ENCODE data around the gene RELA.

Gene RELA

DNA sequence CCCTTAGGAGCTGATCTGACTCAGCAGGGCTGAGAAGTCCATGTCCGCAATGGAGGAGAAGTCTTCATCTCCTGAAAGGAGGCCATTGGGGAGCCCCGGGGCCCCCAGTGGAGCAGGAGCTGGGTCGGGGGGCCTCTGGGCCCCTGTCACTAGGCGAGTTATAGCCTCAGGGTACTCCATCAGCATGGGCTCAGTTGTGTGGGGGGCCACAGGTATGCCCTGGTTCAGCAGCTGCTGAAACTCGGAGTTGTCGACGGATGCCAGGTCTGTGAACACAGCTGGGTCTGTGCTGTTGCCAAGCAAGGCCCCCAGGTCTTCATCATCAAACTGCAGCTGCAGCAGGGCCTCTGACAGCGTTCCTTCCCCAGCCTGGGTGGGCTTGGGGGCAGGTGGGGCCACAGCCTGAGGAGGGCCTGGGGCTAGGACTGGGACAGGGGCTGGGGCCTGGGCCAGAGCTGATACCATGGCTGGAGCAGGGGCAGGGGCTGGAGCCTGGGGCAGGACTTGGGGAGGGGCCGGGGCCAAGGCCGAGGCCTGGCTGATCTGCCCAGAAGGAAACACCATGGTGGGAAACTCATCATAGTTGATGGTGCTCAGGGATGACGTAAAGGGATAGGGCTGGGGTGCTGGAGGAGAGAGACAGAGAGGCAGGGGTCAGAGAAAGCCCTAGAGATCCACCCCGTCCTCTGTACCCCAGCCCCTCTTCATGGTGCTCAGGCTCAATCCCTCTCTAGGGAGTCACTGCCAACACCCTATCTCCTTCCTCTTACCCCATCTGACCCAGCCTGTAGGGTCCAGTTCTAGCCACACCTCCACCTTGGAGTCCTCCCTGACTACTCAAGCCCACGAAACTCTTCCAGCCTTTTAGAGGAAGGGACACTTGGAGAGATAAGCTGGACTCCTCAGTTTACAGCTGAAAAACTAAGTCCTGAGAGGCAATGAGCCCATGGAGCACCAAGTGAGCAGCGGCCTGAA, 8.1 kb downstream of the RELA start:
- Histone ChIP-seq H3K4me3 (ENCODE audit: low read depth, low read length) (no peak overlapping the region), H2AFZ (ENCODE audit: low read length, unreplicated experiment) (no peak overlapping the region), H3K4me1 (ENCODE audit: control insufficient read depth, insufficient read depth, low read length, unreplicated experiment) (peaks cover 16% of the 10 kb centered on the region), H3K27me3 (ENCODE audit: insufficient read depth, low read length) (no peaks in the 10 kb centered on the region), H3K79me2 (ENCODE audit: control insufficient read depth, insufficient read depth, low read length, unreplicated experiment) (no peaks in the 10 kb centered on the region), H3K36me3 (ENCODE audit: insufficient read depth, low read length) (peaks cover 26% of the 10 kb centered on the region; the same call in 1 of the 2 replicates), H3K27ac (ENCODE audit: low read depth, low read length) (no peak overlapping the region)

DNA sequence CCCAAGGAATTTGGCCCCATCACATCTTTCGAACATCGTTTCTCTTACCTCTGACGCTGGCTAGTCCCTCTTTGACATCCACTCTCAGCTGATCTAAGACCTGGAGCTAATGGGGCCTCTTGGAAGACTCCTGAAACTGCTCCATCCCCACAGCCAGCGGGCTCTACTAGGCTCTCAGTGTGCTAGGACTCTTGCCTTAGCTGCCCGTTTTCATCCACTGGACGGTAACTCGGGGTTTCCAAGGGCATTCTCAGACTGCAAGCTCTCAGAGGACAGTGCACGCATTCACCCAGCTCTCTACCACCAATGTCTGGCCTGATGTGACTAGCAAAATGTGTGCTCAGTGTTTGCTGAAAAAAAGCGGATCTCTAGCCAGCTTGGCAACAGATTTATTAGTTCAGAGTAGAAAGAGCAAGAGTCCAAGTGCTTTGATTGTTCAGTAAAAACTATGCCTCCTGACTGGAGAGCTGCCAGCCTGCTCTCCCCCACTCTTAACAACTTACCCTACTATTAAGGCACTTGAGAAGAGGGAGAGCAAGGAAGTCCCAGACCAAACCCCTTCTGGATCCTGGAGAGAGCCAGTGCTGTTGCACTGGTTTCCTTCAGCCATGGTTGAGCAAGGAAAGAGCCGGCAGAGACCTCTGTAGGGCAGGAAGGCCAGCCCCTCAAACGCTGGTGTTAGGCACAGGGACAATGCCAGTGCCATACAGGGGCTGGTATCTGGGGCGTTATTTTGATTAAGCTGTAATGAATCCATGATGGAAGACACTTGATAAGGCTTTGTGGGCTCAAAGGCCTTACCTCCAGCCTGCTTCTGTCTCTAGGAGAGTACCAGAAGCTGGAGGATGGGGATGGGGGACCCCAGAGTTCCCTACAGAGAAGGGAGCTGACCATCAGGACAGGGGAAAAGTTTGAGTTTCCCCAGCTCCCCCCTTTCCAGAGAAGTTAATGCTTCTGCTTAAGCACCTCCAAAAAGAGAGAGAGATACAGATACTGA, 9.2 kb downstream of the RELA start:
- no peak overlapping the region for H2AFZ ChIP-seq (ENCODE audit: low read length, unreplicated experiment)
- peaks cover 16% of the 10 kb centered on the region for H3K4me1 ChIP-seq (ENCODE audit: control insufficient read depth, insufficient read depth, low read length, unreplicated experiment)
- H3K27me3 ChIP-seq (ENCODE audit: insufficient read depth, low read length): no peaks in the 10 kb centered on the region
- H3K27ac ChIP-seq (ENCODE audit: low read depth, low read length): peak overlapping the region; percentile 91
- no peaks in the 10 kb centered on the region for H3K79me2 ChIP-seq (ENCODE audit: control insufficient read depth, insufficient read depth, low read length, unreplicated experiment)
- H3K4me3 ChIP-seq (ENCODE audit: low read depth, low read length): peak overlapping the region; percentile 74
- peaks cover 18% of the 10 kb centered on the region; the same call in 1 of the 2 replicates for H3K36me3 ChIP-seq (ENCODE audit: insufficient read depth, low read length)

- peaks cover 13% of the 10 kb centered on the region; the same call in 1 of the 2 replicates for H3K36me3 ChIP-seq (ENCODE audit: insufficient read depth, low read length)
- H3K4me3 ChIP-seq (ENCODE audit: low read depth, low read length): peak overlapping the region; percentile 74
- H3K4me1 ChIP-seq (ENCODE audit: control insufficient read depth, insufficient read depth, low read length, unreplicated experiment): peaks cover 16% of the 10 kb centered on the region
- H3K79me2 ChIP-seq (ENCODE audit: control insufficient read depth, insufficient read depth, low read length, unreplicated experiment): no peaks in the 10 kb centered on the region
- peak overlapping the region; percentile 91 for H3K27ac ChIP-seq (ENCODE audit: low read depth, low read length)
- no peaks in the 10 kb centered on the region for H3K27me3 ChIP-seq (ENCODE audit: insufficient read depth, low read length)
- peak overlapping the region; percentile 17 for H2AFZ ChIP-seq (ENCODE audit: low read length, unreplicated experiment)
These were observed 10.0 kb downstream of the RELA start for GRCh38 chr11:65652511-65653228.

GRCh38 chr11:65651589-65652510, 10.9 kb downstream of the RELA start:
- peak overlapping the region; percentile 74 for H3K4me3 ChIP-seq (ENCODE audit: low read depth, low read length)
- no peaks in the 10 kb centered on the region for H3K79me2 ChIP-seq (ENCODE audit: control insufficient read depth, insufficient read depth, low read length, unreplicated experiment)
- peak overlapping the region; percentile 91 for H3K27ac ChIP-seq (ENCODE audit: low read depth, low read length)
- no peaks in the 10 kb centered on the region for H3K27me3 ChIP-seq (ENCODE audit: insufficient read depth, low read length)
- no peak overlapping the region for H2AFZ ChIP-seq (ENCODE audit: low read length, unreplicated experiment)
- H3K36me3 ChIP-seq (ENCODE audit: insufficient read depth, low read length): peaks cover 6% of the 10 kb centered on the region; the same call in 1 of the 2 replicates
- peaks cover 16% of the 10 kb centered on the region for H3K4me1 ChIP-seq (ENCODE audit: control insufficient read depth, insufficient read depth, low read length, unreplicated experiment)

- Histone ChIP-seq H3K27ac (ENCODE audit: low read depth, low read length) (no peak overlapping the region), H3K79me2 (ENCODE audit: control insufficient read depth, insufficient read depth, low read length, unreplicated experiment) (no peaks in the 10 kb centered on the region), H3K4me1 (ENCODE audit: control insufficient read depth, insufficient read depth, low read length, unreplicated experiment) (peaks cover 16% of the 10 kb centered on the region), H3K27me3 (ENCODE audit: insufficient read depth, low read length) (no peaks in the 10 kb centered on the region), H2AFZ (ENCODE audit: low read length, unreplicated experiment) (no peak overlapping the region), H3K36me3 (ENCODE audit: insufficient read depth, low read length) (peaks cover 5% of the 10 kb centered on the region; the same call in 1 of the 2 replicates), H3K4me3 (ENCODE audit: low read depth, low read length) (no peak overlapping the region)
These were observed 11.5 kb downstream of the RELA start for GRCh38 chr11:65651339-65651588.

- Histone ChIP-seq H2AFZ (ENCODE audit: low read length, unreplicated experiment) (no peak overlapping the region), H3K79me2 (ENCODE audit: control insufficient read depth, insufficient read depth, low read length, unreplicated experiment) (no peaks in the 10 kb centered on the region), H3K27ac (ENCODE audit: low read depth, low read length) (no peak overlapping the region), H3K36me3 (ENCODE audit: insufficient read depth, low read length) (peaks cover 7% of the 10 kb centered on the region; the same call in 1 of the 2 replicates), H3K4me1 (ENCODE audit: control insufficient read depth, insufficient read depth, low read length, unreplicated experiment) (peaks cover 16% of the 10 kb centered on the region), H3K4me3 (ENCODE audit: low read depth, low read length) (no peak overlapping the region), H3K27me3 (ENCODE audit: insufficient read depth, low read length) (no peaks in the 10 kb centered on the region)
These were observed 12.0 kb downstream of the RELA start for GRCh38 chr11:65650547-65651338.

GRCh38 chr11:65649656-65650546, 12.8 kb downstream of the RELA start:
- peaks cover 12% of the 10 kb centered on the region; the same call in 1 of the 2 replicates for H3K36me3 ChIP-seq (ENCODE audit: insufficient read depth, low read length)
- H3K27me3 ChIP-seq (ENCODE audit: insufficient read depth, low read length): no peaks in the 10 kb centered on the region
- H3K27ac ChIP-seq (ENCODE audit: low read depth, low read length): no peak overlapping the region
- H2AFZ ChIP-seq (ENCODE audit: low read length, unreplicated experiment): no peak overlapping the region
- H3K4me1 ChIP-seq (ENCODE audit: control insufficient read depth, insufficient read depth, low read length, unreplicated experiment): peaks cover 19% of the 10 kb centered on the region
- no peaks in the 10 kb centered on the region for H3K79me2 ChIP-seq (ENCODE audit: control insufficient read depth, insufficient read depth, low read length, unreplicated experiment)
- H3K4me3 ChIP-seq (ENCODE audit: low read depth, low read length): no peak overlapping the region

- H3K4me1 ChIP-seq (ENCODE audit: control insufficient read depth, insufficient read depth, low read length, unreplicated experiment): peaks cover 19% of the 10 kb centered on the region
- H3K79me2 ChIP-seq (ENCODE audit: control insufficient read depth, insufficient read depth, low read length, unreplicated experiment): no peaks in the 10 kb centered on the region
- H3K27ac ChIP-seq (ENCODE audit: low read depth, low read length): no peak overlapping the region
- H3K36me3 ChIP-seq (ENCODE audit: insufficient read depth, low read length): peaks cover 12% of the 10 kb centered on the region; the same call in 1 of the 2 replicates
- no peaks in the 10 kb centered on the region for H3K27me3 ChIP-seq (ENCODE audit: insufficient read depth, low read length)
- H2AFZ ChIP-seq (ENCODE audit: low read length, unreplicated experiment): no peak overlapping the region
- H3K4me3 ChIP-seq (ENCODE audit: low read depth, low read length): no peak overlapping the region
These were observed 13.7 kb downstream of the RELA start for GRCh38 chr11:65648997-65649493.
